Measurements from ENCODE around the gene TSPAN4.

TSPAN4 gene

DNA sequence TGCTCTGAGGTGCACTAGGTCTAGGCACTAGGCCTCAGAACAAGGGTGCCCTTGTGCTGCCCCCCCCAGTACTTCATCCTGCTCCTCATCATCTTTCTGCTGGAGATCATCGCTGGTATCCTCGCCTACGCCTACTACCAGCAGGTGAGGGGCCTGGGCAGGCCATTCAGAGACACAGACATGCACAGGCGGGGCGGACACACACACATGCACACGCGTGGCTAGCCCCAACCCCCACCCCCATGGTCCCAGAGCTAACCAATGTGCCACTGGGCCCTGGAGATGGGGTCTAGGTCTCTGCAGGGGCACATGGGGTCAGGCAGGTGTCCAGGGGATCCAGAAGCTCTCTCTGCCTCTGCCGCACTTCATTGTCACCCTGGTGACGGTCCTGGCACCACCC is 6.0 kb upstream of the TSPAN4 start:
- no peak for DNase-seq
- no peak for ATAC-seq

DNA sequence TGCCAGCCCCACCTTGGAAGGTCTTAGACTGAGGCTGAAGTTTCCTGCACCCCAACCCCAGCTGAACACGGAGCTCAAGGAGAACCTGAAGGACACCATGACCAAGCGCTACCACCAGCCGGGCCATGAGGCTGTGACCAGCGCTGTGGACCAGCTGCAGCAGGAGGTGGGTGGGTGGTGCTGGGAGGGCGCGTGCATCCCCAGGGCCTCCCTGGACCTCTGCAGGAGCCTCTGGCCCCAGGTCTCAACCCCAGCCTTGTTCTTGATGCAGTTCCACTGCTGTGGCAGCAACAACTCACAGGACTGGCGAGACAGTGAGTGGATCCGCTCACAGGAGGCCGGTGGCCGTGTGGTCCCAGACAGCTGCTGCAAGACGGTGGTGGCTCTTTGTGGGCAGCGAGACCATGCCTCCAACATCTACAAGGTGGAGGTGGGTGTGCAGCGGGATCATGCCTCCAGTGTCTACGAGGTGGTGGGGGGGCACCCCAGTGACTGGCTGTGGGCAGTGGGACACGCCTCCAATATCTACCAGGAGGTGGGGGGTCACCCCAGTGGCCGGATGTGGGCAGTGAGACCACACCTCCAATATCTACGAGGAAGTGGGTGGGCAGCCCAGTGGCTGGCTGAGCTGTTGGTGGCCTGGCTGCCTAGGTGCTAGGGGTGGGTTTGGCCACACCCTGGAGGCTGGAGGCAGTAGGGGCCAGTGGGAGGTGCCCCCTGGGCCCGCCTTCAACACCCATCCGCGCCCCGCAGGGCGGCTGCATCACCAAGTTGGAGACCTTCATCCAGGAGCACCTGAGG is 5.3 kb upstream of the TSPAN4 start:
- ATAC-seq (no peak), DNase-seq (no peak)

DNA sequence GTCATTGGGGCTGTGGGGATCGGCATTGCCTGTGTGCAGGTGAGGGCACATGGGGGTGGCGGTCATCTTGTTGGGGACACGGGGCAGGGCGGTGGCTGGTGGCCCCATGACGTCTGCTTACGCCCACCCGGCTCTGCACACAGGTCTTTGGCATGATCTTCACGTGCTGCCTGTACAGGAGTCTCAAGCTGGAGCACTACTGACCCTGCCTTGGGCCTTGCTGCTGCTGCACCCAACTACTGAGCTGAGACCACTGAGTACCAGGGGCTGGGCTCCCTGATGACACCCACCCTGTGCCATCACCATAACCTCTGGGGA is 4.7 kb upstream of the TSPAN4 start:
- DNase-seq (no peak), ATAC-seq (no peak)

GRCh38 chr11:838441-839279 is 4.0 kb upstream of the TSPAN4 start:
- DNase-seq (no peak), ATAC-seq (no peak)

DNA sequence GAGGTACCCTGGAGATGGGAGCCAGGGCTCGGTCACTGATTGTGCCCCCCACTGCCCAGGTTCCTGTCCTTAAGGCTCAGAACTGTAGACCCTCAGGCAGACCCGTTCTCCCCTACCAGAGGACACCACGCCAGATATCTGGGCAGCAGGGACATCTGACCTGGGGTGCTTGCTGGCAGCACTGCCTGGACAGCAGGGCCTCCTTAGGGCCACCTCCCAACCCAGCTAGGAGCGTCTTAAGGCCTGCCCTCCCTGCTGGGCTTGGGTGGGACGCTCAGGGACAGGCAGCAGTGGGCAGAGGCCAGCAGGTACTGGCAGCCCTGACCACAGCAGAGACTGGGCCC is 3.4 kb upstream of the TSPAN4 start:
- DNase-seq (no peak), ATAC-seq (no peak)

GRCh38 chr11:839875-840617 is 2.6 kb upstream of the TSPAN4 start:
- DNase-seq (no peak), ATAC-seq (no peak)

- ATAC-seq (peak; percentile 13), DNase-seq (no peak)
Measured at GRCh38 chr11:841981-842369, 677 bp upstream of the TSPAN4 start.

DNA sequence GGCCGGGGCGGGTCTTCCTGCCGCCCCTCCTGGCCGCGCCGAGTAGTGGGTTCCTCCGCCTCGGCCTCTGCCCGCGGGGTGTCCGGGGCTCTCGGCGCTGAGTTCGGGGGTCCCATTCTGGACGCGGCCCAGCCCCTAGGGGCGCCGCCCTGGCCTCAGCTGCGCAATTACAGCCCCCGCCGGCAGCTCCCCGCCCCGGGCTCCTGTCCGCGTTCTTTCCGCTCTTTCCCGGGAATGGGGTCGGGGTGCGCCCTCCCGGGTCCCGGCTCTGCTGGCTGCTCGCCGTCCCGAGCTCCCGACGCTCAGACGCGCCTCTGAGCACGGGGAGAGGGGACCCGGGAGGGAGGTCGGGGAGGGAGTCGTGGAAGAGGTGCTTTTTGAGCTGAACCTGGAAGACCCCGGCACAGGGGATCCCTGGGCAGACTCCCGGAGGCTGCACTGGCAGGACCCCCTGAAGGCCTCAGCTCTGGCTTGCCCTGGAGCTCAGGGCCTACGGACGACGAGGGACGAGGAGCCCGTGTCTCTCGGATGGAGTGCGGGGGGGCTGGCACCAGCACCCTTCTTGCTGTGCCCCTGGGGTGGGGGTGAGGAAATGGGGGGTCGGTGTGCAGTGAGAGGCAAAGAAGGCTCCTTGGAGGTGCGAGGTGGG is 558 bp downstream of the TSPAN4 start:
- ATAC-seq (no peak), DNase-seq (no peak)

GRCh38 chr11:843818-844692 is 1.4 kb downstream of the TSPAN4 start:
- ATAC-seq, result no peak
- DNase-seq, result peak; percentile 46

DNA sequence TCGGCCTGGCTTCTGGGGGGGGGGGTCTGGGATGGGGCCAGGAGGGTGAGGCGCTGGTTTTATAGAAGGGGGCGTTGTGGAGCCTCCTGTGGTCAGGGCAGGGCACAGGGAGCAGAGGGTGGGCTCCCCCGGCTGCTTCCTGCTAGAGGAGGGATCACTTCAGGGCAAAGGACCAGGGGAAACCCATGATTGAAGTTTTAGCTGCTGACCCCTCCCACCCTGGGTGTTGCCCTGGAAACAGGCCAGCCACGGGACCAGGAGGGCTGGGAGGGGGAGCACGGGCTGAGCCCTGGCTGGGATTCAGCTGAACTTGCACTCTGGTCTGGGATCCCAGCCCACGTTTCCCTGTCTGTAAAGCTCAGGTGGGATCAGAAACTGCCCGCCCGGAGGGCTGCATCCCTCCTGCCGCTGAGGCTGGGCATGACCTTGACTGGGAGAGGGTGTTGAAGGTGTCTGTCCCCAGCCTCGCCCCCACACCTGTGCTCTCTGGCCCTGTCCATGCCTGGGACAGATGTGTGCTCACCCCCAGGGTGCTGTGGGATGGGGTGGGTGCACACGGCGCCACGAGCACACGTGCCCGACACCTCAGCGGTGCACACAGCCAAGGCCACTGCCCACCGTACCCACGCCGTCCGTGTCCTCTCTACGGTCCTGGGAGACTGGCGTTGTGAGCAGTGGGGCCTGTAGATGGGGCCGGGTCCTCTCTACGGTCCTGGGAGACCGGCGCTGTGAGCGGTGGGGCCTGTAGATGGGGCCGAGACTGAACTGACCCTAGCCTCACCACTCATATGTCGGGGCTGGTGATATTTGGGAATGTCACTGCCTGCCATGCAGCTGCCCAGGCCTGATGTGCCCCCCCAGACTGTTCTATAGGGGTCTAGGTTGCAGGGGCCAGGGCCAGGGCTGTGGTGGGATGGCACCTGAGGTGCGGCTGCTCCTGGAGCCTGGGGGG is 2.3 kb downstream of the TSPAN4 start:
- ATAC-seq, result no peak
- peak; percentile 57 for DNase-seq

DNA sequence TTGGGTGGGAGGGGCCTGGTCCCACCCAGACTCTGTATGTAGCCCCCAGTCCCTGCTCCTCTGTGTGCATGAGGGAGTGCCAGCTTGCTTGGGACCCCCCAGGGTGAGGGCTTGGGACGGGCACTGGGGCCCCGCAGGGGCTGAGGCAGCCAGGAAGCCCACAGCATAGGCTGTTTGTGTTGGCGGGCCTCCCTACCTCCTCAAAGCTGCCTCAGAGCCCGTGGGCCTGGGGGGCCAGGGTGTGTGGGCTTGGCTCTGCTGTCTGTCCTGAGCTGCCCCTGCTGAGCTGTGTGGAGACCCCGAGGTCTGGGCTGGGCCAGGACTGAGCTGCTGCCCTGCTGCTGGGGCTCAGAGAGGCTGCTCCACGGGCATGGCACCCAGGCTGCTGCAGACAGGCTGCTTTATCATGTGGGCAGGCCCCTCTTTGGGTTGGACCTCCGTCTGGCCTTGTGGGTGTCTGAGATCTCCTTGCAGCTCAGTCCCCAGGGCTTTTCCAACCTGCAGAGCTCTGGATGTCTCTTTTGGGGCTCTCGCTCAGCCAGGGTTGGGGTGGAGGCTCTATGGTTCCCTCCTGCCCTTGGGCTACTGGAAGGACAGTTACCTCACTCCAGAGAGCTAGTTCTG is 3.3 kb downstream of the TSPAN4 start:
- no peak for ATAC-seq
- no peak for DNase-seq

DNA sequence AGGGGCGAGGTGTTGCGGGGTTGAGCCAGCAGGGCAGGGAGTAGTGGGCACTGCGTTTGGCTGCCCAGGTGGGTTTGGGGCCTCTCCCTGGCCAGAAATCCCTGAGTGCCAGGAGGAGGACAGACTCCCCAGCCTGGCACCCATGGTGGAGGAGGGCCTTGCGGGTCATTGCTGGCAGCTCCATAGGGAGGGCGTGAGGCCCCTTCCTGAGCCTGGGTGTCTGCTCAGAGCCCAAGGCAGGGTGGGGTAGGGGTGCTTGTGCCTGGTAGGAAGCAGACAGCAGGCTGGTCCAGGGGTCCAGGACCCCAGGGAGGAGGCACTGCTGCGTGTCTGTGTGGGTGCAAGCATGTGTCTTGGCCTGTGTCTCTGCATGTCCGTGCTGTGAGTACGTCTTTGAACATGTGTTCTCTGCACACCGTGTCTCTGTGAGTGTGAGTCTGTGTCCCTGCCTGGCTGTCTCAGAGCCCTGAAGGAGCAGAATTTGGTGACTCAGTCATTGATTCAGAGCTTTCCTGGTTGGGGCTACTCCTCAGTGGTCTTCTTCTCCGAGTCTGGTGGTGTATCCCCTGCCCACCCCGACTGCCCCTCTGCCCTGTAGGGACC is 3.9 kb downstream of the TSPAN4 start:
- no peak for ATAC-seq
- no peak for DNase-seq

DNA sequence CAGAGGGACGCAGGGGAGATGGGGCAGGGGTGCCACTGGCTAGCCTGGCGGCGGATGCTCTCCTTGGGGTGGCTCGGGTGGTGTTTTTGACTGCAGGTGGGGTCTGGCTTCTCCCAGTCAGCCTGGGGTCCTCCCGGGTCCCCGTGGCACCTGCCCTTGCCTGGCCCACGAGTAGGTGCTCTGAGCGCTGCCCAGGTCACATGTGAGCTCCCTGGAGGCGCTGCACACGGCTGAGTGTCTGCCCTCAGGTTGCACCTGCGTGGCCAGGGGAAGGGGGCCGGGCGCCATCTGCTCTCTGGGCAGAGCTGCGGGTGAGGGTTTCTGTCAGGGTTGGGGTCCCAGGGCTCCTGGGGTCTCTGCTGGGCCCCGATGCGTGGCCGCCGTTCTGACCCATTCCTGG is 5.2 kb downstream of the TSPAN4 start:
- ATAC-seq (no peak), DNase-seq (no peak)

DNA sequence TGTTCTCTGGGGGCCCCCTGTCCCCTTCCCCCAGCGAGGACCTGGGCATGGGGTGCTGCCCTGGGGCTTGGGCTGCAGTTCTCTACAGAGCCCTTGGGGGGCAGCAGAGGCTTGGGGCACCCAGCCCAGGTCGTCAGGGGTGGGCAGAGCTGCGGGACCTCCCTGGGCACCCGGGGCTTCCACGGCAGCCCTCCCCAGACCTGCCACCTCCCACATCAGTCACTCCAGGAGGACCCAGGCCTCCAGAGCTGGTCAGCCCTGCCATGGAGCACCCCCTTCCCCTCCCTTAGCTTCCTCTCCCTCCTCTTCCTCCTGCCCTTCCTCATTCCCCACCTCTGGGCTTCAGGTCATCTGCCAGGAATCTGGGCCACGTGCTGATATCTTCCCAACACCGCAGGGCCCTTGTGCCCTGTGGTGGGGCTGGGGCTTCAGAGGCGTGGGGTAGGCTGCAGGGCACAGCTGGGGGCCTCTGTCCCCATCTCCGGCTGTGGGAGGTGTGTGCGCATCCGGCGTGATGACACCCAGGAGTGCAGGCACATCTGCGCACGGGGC is 5.8 kb downstream of the TSPAN4 start:
- ATAC-seq (peak; percentile 56), DNase-seq (peak; percentile 81)

DNA sequence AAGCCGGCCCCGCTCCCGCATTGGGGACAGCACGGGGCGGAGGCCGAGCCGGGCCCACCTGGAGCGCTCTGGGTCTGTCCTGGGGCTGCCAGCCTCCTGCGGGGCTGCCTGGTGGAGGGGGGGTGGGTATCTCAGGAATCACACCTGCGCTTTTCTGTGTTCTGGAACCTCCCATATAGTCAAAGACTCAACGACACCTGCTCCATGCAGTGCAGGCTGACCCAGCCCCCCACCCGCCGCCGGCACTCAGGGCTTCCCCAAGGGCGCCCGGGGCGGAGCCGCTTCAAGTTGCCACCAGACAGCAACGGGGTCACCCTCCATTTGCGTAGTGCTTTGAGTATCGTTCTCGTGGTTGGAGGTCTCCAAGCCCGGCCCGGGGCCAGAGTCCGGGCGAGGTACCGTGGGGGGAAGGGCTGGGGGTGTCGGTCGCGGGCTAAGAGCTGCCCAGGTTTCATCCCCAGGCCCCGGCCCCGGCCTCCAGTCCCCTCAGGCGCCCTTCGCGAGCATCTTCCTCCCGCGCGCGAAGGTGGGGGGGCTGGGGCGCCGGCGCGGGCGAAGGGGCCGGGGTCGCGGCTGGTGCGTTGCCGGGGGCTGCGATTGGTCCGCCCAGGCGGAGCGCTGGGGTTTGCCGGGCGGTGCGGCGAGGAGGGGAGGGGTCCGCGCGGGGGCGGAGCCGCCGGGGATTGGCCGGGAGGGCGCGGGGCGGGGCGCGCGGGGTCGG is 6.6 kb downstream of the TSPAN4 start:
- ATAC-seq (no peak), DNase-seq (peak; percentile 43)

GRCh38 chr11:849951-850774 is 7.5 kb downstream of the TSPAN4 start:
- no peak for DNase-seq
- ATAC-seq, result no peak
